Stimulated activated naive CD8-positive, alpha-beta T cell treated with anti-CD3 and anti-CD28 coated beads, Interleukin-15, Interleukin-2, amounts not matched to agents 100 ng/mL and 50 ng/mL, for 24 hours (primary cell): ENCODE measurements around the gene KRT12.

Experiments
- H3K27ac Mint-ChIP-seq: one replicate; pipeline ENCODE4 v1.8.0; 2021; ENCODE audit warnings: mild to moderate bottlenecking, mixed read lengths
- H3K27me3 Mint-ChIP-seq: one replicate; pipeline ENCODE4 v1.8.0; 2021; ENCODE audit warnings: mixed read lengths
- H3K36me3 Mint-ChIP-seq: one replicate; pipeline ENCODE4 v1.8.0; 2021; ENCODE audit warnings: low read depth, mixed read lengths
- H3K4me1 Mint-ChIP-seq: one replicate; pipeline ENCODE4 v1.8.0; 2021; ENCODE audit warnings: low read depth, mixed read lengths
- H3K4me3 Mint-ChIP-seq: one replicate; pipeline ENCODE4 v1.8.0; 2021; ENCODE audit warnings: mild to moderate bottlenecking, mixed read lengths
- H3K9me3 Mint-ChIP-seq: one replicate; pipeline ENCODE4 v1.8.0; 2021; ENCODE audit warnings: mixed read lengths

The KRT12 gene

GRCh38 chr17:40866838-40867237, at the start of gene KRT12:
Gene KRT12 (minus strand): TSS chr17:40867223. CDS start chr17:40867186, 37 bp downstream.
- Mint-ChIP-seq H3K4me1 (no peaks in the 10 kb centered on the region), H3K36me3 (no peaks in the 10 kb centered on the region), H3K27me3 (peaks cover 33% of the 10 kb centered on the region), H3K27ac (no peak within 1 kb of the TSS), H3K4me3 (no peak within 1 kb of the TSS), H3K9me3 (no peaks in the 10 kb centered on the region)

- no peaks in the 10 kb centered on the region for H3K36me3 Mint-ChIP-seq
- no peak overlapping the region for H3K27ac Mint-ChIP-seq
- no peaks in the 10 kb centered on the region for H3K9me3 Mint-ChIP-seq
- peaks cover 14% of the 10 kb centered on the region for H3K4me1 Mint-ChIP-seq
- H3K27me3 Mint-ChIP-seq = no peaks in the 10 kb centered on the region
- H3K4me3 Mint-ChIP-seq = no peak overlapping the region
Measured at GRCh38 chr17:40916366-40916765, 49.3 kb upstream of the KRT12 start.

GRCh38 chr17:40915721-40916256, 48.8 kb upstream of the KRT12 start:
- no peak overlapping the region for H3K27ac Mint-ChIP-seq
- peaks cover 11% of the 10 kb centered on the region for H3K4me1 Mint-ChIP-seq
- H3K27me3 Mint-ChIP-seq = no peaks in the 10 kb centered on the region
- H3K9me3 Mint-ChIP-seq = no peaks in the 10 kb centered on the region
- no peaks in the 10 kb centered on the region for H3K36me3 Mint-ChIP-seq
- H3K4me3 Mint-ChIP-seq = no peak overlapping the region

- no peaks in the 10 kb centered on the region for H3K36me3 Mint-ChIP-seq
- H3K9me3 Mint-ChIP-seq = no peaks in the 10 kb centered on the region
- H3K4me3 Mint-ChIP-seq = no peak overlapping the region
- peak overlapping the region; percentile 27 for H3K27ac Mint-ChIP-seq
- peaks cover 11% of the 10 kb centered on the region for H3K4me1 Mint-ChIP-seq
- no peaks in the 10 kb centered on the region for H3K27me3 Mint-ChIP-seq
Measured at GRCh38 chr17:40915199-40915661, 48.2 kb upstream of the KRT12 start.

- H3K9me3 Mint-ChIP-seq = no peaks in the 10 kb centered on the region
- no peak overlapping the region for H3K27ac Mint-ChIP-seq
- H3K4me3 Mint-ChIP-seq = no peak overlapping the region
- H3K4me1 Mint-ChIP-seq = peaks cover 11% of the 10 kb centered on the region
- H3K27me3 Mint-ChIP-seq = peaks cover under 1% of the 10 kb centered on the region
- no peaks in the 10 kb centered on the region for H3K36me3 Mint-ChIP-seq
Measured at GRCh38 chr17:40914075-40914855, 47.2 kb upstream of the KRT12 start.

- Mint-ChIP-seq H3K4me3 (no peak overlapping the region), H3K27ac (no peak overlapping the region), H3K4me1 (peaks cover 11% of the 10 kb centered on the region)
Measured at GRCh38 chr17:40912486-40913210, 45.6 kb upstream of the KRT12 start.

GRCh38 chr17:40910441-40910841, 43.4 kb upstream of the KRT12 start:
- no peak overlapping the region for H3K4me3 Mint-ChIP-seq
- H3K27me3 Mint-ChIP-seq = peaks cover 23% of the 10 kb centered on the region

More at GRCh38 chr17:40912486-40913210, 45.6 kb upstream of the KRT12 start:
- H3K36me3 Mint-ChIP-seq = no peaks in the 10 kb centered on the region
- no peaks in the 10 kb centered on the region for H3K9me3 Mint-ChIP-seq
- peaks cover 16% of the 10 kb centered on the region for H3K27me3 Mint-ChIP-seq

GRCh38 chr17:40909755-40910154, 42.7 kb upstream of the KRT12 start:
- Mint-ChIP-seq H3K4me1 (no peaks in the 10 kb centered on the region), H3K27ac (no peak overlapping the region)

More at GRCh38 chr17:40910441-40910841, 43.4 kb upstream of the KRT12 start:
- Mint-ChIP-seq H3K36me3 (no peaks in the 10 kb centered on the region), H3K4me1 (peaks cover 7% of the 10 kb centered on the region), H3K27ac (no peak overlapping the region), H3K9me3 (no peaks in the 10 kb centered on the region)

GRCh38 chr17:40909351-40909750, 42.3 kb upstream of the KRT12 start:
- no peaks in the 10 kb centered on the region for H3K36me3 Mint-ChIP-seq
- H3K4me3 Mint-ChIP-seq = no peak overlapping the region
- H3K27ac Mint-ChIP-seq = no peak overlapping the region
- peaks cover 31% of the 10 kb centered on the region for H3K27me3 Mint-ChIP-seq
- H3K9me3 Mint-ChIP-seq = no peaks in the 10 kb centered on the region
- no peaks in the 10 kb centered on the region for H3K4me1 Mint-ChIP-seq

More at GRCh38 chr17:40909755-40910154, 42.7 kb upstream of the KRT12 start:
- H3K4me3 Mint-ChIP-seq = no peak overlapping the region
- H3K36me3 Mint-ChIP-seq = no peaks in the 10 kb centered on the region
- H3K9me3 Mint-ChIP-seq = no peaks in the 10 kb centered on the region
- H3K27me3 Mint-ChIP-seq = peaks cover 27% of the 10 kb centered on the region

- no peaks in the 10 kb centered on the region for H3K9me3 Mint-ChIP-seq
- peaks cover 18% of the 10 kb centered on the region for H3K4me1 Mint-ChIP-seq
- H3K4me3 Mint-ChIP-seq = no peak overlapping the region
- peaks cover 33% of the 10 kb centered on the region for H3K27me3 Mint-ChIP-seq
- no peak overlapping the region for H3K27ac Mint-ChIP-seq
- no peaks in the 10 kb centered on the region for H3K36me3 Mint-ChIP-seq
Measured at GRCh38 chr17:40906613-40907012, 39.6 kb upstream of the KRT12 start.

- Mint-ChIP-seq H3K4me3 (no peak overlapping the region), H3K27ac (no peak overlapping the region), H3K4me1 (peaks cover 18% of the 10 kb centered on the region), H3K36me3 (no peaks in the 10 kb centered on the region), H3K9me3 (no peaks in the 10 kb centered on the region), H3K27me3 (peaks cover 39% of the 10 kb centered on the region)
Measured at GRCh38 chr17:40905370-40905769, 38.3 kb upstream of the KRT12 start.

- Mint-ChIP-seq H3K4me3 (no peak overlapping the region), H3K27ac (peak overlapping the region; percentile 28), H3K4me1 (peaks cover 18% of the 10 kb centered on the region), H3K9me3 (no peaks in the 10 kb centered on the region), H3K27me3 (peaks cover 32% of the 10 kb centered on the region), H3K36me3 (no peaks in the 10 kb centered on the region)
Measured at GRCh38 chr17:40903129-40903847, 36.3 kb upstream of the KRT12 start.

- Mint-ChIP-seq H3K4me1 (peaks cover 18% of the 10 kb centered on the region), H3K27me3 (peaks cover 26% of the 10 kb centered on the region), H3K9me3 (no peaks in the 10 kb centered on the region), H3K27ac (no peak overlapping the region), H3K36me3 (no peaks in the 10 kb centered on the region), H3K4me3 (no peak overlapping the region)
Measured at GRCh38 chr17:40902498-40902897, 35.5 kb upstream of the KRT12 start.

- H3K4me3 Mint-ChIP-seq = no peak overlapping the region
- H3K27ac Mint-ChIP-seq = no peak overlapping the region
- no peaks in the 10 kb centered on the region for H3K9me3 Mint-ChIP-seq
- H3K27me3 Mint-ChIP-seq = peaks cover 25% of the 10 kb centered on the region
- peaks cover 18% of the 10 kb centered on the region for H3K4me1 Mint-ChIP-seq
- no peaks in the 10 kb centered on the region for H3K36me3 Mint-ChIP-seq
Measured at GRCh38 chr17:40901981-40902474, 35.0 kb upstream of the KRT12 start.
